HT1080 (cell line): ENCODE data around the gene BORCS6. TPM values are rescaled to one million over a fixed set of nuclear protein-coding genes. Genes with fewer than 3 reads are reported as not detected.

Experiments used
- DNase-seq: peaks from one replicate; pipeline ENCODE4 v3.0.0-alpha.2; 2015; ENCODE audit warnings: low read depth
- total RNA-seq: library from RNA; depleted of rRNA; stranded (reverse); fragments of >200 nt; shearing (Covaris generic); gene quantifications from 2 replicates; pipeline ENCODE4 v1.2.3, GENCODE V29; 2014

BORCS6 gene
- total RNA-seq, 1 experiment from 2014 or later: 9.9 TPM

DNA sequence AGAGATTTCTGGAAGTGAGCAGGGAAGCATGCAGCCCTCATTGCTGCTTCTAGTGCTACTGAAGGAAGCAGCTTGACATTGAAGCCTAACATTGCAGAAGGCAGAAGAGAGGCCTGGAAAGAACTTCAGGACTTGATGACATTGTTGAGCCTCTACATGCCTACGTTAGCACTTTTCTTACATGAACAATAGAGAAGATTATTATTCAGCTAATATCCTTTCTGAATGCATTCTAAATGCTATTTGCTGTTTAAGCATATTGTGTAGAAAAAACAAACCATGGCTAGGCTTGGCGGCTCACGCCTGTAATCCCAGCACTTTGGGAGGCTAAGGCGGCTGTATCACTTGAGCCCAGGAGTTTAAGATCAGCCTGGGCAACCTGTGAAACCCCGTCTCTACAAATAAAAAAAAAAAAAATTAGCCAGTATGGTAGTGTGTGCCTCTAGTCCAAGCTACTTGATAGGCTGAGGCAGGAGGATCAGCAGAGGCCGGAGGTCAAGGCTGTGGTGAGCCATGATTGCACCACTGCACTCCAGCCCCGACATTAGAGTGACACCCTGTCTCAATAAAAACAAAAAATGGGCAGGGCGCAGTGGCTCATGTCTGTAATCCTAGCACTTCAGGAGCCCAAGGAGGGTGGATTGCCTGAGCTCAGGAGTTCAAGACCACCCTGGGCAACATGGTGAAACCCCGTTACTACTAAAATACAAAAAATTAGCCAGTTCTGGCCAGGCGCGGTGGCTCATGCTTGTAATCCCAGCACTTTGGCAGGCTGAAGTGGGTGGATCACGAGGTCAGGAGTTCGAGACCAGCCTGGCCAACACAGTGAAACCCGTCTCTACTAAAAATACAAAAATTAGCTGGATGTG, 22.6 kb upstream of the BORCS6 start:
- DNase-seq: peak; percentile 57

DNA sequence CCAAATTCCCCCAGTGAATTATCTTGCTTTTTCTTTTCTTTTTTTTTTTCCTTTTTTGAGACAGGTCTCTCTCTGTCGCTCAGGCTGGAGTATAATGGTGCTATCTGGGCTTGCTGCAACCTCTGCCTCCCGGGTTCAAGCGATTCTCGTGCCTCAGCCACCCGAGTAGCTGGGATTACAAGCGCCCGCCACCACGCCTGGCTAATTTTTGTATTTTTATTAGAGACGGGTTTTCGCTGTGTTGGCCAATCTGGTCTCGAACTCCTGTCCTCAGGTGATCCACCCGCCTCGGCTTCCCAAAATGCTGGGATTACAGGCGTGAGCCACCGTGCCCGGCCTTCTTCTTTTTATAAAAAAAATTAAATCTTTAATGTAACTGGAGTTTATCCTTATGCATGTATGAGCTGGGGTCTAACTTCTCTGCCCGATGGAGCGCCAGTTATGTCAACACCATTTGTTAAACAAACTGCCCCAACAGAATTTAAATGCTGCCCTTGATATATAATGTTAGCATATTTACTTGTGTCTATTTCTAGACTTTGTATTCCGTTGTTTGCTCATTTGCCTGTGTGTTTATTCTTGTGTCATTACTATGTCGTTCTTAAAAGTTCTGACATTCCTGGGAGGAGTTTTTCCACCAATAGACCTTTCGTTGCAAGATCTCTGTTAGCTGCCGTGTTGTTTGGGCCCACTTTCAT, 20.9 kb upstream of the BORCS6 start:
- no peak for DNase-seq

DNA sequence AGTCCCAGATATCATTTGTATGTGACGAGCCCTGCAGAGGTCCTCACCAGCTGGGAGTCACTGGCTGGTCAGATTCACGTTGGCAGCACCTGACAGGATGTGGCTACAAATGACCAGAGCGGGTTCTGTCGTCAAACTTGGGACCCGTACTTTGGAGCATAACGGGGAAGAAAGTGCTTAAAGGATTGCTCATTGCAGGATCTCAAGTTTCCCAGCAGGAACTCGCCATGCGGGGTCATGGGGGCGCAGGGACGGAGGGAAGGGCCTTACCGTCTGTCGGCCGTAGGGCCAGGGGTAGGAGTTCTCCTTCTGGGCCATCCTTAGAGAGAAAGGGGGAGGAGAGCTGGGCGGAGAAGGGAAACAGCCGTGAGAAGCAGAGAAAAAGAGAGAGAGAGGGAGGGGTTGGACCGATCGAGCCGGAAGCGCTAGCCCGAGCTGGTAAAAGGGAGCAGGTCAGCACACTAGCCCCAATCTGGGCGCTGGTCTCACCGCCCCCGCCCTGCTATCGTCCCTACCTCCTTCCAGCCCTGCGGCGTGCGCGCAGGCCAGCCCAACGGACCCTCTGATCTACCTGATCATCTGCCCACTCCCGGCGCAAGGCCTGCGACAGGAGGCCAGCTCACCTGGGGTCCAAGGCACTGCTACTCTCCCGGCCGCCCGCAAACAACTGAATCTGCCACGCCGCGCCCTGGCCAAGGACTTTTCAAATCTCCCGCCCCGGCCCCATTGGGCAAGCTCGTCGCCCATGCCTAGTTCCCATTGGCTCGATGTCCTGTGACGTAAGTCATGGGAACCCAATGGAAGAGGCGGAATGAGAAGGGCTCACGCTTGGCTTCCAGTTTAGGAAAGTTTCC, 20.2 kb upstream of the BORCS6 start, which contains the start of gene AURKB:
Gene AURKB, minus strand, starts transcription at position 669 of the 854 bp plus-strand sequence. Its CDS starts 351 bp downstream, at position 318.
- DNase-seq: peak; percentile 94

DNA sequence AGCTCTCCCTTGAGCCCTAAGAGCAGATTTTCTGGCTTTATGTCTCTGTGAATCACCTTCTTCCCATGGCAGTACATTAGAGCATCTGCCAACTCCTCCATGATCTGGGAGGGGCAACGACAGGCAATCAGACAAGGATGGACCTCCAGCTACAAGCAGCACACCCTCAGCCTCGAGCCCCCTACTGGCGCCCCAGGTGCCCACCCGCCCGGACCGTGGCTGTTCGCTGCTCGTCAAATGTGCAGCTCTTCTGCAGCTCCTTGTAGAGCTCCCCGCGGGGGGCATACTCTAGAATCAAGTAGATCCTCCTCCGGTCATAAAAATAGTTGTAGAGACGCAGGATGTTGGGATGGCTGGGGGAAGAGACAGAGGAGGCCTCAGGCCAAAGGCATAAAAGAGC, 16.6 kb upstream of the BORCS6 start:
- no peak for DNase-seq

DNA sequence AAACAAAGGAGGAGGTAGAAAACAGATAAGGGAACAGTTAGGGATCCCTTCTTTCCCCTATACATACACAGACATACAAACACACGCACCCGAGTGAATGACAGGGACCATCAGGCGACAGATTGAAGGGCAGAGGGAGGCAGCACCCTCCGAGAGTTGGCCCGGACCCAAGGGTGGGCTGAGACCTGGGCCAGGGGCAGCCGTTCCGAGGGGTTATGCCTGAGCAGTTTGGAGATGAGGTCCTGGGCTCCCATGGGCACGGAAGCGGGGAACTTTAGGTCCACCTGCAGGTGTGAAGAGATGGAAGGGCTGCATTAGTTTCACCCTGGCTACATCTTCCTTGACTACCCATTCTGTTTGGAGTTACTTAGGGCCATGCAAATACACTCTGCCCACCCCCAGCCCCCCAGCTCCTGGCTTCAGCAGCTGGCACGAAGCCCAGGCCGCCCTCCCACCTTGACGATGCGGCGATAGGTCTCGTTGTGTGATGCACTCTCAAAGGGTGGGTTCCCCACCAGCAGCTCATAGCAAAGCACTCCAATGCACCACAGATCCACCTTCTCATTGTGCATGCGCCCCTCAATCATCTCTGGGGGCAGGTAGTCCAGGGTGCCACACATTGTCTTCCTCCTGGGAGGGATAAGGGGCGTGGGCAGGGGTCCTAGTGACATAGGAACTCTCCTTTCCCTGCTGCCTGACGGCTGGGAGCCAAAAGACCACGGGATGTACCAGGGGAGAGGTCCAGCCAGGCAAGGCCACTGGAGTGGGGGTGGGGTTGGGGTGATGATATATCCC, 15.0 kb upstream of the BORCS6 start:
- DNase-seq: no peak

DNA sequence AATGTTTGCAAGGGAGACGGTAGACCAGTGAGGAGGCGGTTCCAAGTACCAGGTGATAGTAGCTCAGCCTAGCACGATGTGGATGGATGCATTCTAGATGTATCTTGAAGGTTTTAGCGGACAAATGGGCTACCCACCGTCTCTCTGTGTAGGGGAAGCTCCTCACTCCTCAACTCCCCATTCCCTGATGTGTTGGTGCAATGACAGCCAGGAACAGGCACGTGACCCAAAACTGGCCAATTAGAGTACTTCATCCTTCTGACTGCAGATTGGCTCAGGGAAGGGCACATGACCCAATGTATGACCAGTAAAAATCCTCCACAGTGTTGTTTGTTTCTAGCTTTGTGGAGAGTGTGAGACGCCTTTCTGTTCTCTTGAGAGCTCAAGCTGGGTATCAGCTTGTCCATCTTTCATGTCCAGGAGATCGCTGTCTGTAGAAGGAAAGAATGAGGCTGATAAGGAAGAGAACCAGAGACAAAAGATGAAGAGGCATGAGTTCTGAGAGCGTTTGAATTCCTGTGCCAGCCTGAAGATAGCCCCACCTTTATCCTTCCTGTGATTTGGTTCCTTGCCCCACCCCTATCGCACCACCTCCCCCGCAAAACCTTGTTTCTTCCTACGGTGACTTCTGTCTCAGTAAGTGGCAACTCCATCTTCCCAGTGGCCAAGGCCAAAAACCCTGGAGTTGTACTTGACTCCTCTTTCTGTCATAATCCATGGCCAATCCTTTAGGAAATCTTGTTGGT, 2.3 kb upstream of the BORCS6 start:
- peak; percentile 79 for DNase-seq

DNA sequence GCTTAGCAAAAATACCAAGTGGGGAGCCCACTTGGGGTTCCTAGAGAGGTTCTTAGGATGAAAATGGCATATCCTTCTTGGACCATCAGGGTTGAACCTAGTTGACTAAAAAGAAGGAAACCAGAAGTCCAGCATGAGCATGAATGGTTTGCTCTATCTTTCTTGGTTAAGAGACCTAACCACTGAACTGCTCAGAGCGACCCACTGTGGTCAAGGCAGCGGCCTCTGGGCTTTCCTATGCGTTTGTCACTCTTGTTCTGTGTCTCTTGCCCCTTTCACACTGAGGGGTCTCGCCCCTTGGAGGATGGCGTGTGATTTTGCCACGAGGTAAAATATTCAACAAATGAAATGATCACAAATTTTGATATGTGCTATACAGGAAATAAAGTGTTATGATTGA, 526 bp upstream of the BORCS6 start:
- no peak for DNase-seq

DNA sequence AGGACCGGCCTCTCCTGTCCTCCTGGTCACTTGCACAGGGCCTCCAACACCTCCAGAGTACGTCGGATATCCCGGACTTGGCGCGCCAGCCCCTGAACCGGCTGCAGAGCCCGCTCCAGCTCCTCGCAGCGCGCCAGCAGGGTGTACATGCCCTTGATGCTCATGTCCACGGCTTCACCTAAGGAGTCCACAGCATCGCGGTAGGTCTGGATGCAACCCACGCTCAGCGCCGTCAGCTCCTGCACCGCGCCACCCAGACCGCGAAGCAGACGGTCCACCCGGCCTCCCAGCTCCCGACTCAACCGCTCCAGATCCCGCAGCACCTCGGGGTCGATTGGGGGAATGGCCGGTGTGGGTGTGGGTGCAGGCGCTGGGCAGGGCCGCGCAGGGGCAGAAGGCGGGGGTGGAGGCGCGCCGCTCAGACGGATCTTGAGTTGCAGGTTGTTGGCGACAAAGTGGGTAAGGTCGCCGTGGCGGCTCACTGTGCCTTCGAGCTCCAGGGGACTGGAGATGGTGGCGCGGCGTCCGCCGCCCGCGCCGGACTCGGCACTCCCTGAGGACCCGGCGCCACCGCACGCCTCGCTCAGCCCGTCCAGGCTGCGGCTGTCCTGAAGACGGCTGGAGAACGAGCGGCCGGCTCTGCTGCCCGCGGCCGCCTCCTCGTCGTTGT, 804 bp downstream of the BORCS6 start:
- no peak for DNase-seq

DNA sequence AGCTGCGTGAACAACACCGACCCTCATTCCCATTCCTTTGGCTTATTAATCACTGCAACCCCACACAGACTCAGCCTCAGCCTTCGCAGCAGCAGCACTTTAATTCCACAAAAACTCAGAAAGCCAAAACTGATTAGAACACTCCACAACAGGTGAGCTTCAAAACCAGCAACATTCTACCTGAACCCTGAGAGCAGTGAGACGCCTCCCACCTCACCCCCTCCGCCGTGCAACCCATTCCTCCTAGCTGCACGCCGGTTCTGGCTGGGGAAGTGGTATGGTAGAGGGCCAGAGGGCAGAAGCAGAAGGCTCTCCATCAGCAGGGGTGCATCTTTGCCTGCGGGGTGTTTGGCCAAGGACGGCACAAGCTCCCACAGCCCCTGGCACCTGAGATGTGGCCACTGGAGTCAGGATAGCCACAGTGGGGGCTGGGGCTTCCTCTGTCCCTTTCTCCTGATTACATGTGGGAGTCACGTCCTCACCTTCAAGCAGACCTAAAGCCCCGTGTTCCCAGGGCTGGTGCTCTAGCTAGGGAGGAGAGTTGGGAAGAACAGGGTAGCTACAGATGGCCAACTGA, 1.6 kb downstream of the BORCS6 start:
- no peak for DNase-seq

DNA sequence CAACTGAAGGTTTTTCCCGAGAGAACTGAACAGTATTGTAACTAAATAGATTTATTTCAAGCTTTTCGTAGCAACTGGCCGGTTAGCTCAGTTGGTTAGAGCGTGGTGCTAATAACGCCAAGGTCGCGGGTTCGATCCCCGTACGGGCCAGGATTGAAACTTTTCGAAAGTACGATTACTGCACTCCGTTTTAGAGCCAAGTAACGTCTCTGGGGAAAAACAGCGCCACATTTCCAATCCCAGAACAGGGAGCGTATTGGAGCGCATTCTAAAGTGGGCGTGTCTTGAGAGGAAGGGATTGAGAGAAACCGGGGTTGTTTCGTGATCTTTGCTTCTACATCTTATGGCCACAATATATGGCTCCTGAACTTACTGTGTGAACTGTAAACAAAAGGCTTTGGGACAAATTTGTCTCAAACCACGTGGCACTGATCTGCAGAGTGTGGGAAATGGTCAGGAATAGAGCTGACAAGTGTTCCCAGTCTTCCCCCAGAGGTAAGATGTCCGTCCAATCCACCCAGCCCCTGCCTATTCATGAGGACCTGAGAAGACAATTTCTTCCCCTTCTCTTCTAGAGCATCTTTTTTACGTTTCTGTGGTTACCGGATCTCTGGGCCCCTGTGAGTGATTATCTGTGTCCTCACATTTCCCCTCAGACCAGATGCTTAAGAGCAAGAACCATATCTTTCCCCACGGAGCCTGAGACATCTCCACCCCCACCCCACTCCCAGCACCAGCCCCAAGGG, 2.3 kb downstream of the BORCS6 start:
- DNase-seq: peak; percentile 100

DNA sequence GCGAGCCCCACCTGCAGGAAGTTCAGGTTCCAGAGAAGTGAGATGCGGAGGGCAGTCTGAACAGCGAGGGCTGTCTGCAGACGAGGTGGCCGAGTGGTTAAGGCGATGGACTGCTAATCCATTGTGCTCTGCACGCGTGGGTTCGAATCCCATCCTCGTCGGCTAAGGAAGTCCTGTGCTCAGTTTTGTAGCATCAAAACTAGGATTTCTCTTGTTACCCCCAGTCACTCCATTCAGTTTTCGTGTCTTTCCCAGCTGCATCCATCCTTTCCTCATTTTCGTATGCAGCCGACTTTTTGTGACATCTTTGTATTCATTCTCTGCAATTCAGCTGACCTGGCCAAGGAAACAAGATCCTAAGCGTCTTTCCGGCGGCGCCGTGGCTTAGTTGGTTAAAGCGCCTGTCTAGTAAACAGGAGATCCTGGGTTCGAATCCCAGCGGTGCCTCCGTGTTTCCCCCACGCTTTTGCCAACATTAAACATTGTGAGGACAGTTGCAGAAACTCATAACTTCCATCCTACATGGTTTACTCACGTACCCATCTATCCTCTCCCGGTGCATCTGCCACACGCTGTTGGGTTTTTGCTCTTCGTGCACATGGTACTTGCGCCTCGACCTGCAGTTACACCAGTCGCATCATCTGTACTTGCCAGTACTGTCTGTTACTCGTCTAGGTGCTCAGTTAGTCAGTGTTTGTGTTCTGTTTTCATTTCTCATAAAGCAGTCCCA, 3.0 kb downstream of the BORCS6 start:
- DNase-seq: peak; percentile 97

DNA sequence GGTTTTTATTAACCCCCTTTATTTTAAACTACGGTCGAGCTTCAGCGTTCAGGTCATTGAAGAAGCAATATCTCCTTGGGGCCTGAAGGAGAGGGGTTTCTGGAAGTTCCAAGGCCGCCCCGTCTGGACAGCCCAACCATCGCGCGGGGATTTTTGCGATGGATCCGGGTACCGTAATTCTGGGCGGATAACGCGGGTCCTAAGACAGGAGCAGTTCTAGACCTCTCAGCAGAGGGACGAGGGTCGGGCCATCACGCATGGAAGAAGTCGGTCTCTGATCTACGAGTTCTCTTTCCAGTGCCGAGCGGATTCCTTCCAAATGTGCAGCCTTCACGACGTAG, 3.6 kb downstream of the BORCS6 start:
- DNase-seq: no peak

DNA sequence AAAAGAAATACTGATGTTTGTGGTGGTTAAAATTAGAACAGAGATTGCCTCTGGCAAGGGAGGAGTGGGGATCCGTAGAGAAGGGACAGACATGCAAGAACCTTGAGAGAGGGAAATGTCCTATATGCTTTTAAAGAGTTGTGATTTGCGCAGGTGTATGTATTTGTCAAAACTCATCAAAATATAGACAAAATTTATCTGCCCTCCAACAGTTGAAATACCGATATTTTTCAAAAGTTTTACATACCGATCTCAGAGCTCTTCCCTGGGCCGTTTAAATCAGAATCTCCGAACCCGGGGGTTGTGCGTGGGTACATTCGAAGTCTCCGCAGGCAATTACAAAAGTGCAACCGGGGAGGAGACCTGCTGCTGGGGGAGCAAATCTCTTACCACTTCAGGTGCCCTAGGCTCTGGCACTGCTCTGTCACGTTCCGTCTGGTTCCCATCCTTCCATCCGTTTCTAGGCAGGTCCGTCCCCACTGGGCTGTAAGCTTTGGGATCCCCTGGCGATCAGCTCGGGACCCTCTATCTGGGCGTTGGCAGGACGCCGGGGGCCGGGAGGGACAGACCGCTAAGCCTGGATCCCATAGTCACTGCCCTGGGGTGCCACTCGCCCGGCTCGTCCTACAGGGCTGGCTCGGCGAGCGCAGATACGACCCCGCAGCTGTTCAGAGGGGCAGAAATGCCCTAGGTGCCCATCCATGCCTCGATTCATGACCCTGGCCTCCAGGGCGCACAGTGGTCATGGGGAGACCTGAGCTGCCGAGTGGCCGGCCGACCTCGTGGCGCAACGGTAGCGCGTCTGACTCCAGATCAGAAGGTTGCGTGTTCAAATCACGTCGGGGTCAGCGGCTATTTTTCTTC, 4.2 kb downstream of the BORCS6 start:
- DNase-seq: peak; percentile 83

DNA sequence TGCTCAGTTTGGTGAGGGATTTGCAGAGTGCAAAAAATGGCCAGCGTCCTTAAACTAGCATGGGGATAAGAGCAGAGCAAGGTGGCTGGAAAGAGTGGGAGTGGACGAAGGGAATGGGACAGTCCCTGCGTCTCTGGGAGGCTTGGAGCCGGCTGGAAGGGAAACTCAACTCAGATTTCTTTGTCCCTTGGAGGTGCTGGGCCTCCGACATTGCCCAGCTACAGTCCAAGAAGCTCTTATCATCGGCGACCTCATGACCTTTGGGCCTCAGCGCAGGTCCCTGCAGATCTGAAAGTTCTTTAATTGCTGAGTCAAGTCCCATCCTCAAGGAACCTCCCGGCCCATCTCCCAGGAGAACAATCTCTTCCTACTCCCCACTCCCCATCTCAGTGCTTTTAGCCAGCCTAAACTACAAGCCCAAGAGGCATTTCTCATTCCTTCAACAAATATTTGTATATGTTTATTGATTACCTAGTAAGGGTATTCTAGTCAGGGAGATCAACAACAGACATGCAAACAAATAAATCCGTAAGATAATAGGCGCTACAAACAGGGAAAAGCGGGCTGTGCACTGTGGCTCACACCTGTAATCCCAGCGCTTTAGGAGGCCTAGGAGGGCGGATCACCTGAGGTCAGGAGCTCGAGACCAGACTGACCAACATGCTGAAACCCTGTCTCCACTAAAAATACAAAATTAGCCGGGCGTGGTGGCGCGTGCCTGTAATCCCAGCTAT, 12.8 kb downstream of the BORCS6 start:
- DNase-seq: no peak

DNA sequence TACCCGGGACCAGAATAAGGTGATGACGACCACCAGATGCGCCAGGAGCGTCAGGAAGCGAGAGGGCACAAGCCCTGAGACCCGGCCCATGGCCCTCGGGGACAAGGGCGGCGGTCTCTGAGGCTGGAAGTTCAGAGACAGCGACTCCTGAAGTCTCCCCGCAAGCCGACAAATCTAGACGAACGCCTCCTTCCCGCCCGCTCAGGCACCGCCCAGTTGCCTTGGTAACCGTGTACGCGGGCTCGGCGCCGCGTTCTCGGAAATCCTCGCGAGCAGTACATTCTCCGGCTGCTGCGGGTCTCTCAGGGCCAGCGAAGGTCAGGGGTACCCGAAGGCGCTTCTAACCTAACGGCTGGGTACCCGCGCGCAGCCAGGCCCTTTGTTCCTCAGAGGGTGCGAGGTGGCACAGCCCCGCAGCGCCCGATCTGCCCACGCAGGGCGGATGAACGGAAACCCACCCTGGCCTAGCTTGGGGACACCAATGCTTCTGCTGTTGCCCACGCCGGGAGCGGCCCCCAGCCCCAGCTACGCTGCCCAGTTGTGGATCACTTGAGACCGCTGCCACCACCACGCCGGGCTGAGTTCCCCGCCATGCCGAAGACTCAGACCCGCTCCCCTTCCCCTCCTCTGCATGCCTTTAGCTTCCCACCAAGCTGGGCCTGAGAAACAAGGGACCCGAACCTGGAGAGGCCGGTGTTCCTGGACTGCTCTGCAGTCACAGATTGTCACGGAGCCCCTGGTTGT, 13.6 kb downstream of the BORCS6 start, which contains the start of gene TMEM107:
Gene TMEM107, minus strand, starts transcription at position 184 of the 744 bp plus-strand sequence. Its CDS starts 94 bp downstream, at position 90.
- peak; percentile 81 for DNase-seq
